ENCODE measurements around the gene STARD3. TPM values are rescaled to one million over a fixed set of nuclear protein-coding genes. Genes with fewer than 3 reads are reported as not detected.

STARD3 gene
- total RNA-seq, 2 experiments from 2014 or later = 56.1 to 56.8 TPM

DNA sequence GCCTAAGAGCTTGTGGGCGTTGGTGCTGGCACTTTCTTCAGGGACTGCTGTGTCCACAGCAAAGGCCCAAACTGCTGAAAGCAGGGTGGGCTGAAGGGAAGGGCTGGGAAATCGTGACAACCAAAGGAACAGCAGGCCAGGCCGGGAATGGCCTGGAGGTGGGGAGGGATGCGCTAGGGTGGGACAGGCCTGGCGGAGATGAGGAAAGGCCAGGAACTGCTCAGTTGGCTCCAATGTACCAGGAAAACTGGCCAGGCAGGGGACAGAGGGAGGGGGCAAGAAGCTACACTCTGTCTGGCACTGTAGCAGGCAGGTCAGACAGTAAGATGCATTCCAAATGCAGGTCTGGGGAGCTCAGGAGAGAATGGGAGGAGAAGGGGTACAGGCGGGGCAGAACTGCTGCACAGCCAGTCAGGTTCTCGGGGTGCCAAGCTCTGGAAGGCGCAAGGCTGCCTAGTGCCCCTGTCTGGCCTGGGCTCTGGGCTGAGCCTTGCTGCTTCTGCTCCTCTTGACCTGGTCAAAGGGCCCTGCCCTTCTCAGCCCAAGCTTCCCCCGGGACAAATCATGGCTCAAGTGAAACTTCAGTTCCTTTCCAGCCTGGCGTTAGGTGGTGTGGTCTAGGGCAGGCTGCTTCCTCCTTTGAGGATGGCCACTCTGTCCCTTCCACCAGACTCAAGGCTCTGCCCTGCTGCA, 38.6 kb downstream of the STARD3 start:
- no peak overlapping the region for H3K4me3 Mint-ChIP-seq
- no peak for DNase-seq
- CTCF ChIA-PET = interaction anchor here (1.0 to 1.1 kb wide), 3 partner anchors 21 to 256 kb away, joined by 3 to 6 read pairs (median 4); no protein-coding TSS in a partner anchor
- H3K4me1 Mint-ChIP-seq (ENCODE audit: low read depth) = peaks cover 49% of the 10 kb centered on the region
- intact Hi-C loops (cut with micrococcal nuclease) = no loop called here
- no peaks in the 10 kb centered on the region for H3K9me3 Mint-ChIP-seq
- peaks cover 3% of the 10 kb centered on the region for H3K36me3 Mint-ChIP-seq (ENCODE audit: low read depth)
- no peak overlapping the region for H3K27ac Mint-ChIP-seq
- H3K27me3 Mint-ChIP-seq (ENCODE audit: low read depth) = peaks cover 2% of the 10 kb centered on the region

DNA sequence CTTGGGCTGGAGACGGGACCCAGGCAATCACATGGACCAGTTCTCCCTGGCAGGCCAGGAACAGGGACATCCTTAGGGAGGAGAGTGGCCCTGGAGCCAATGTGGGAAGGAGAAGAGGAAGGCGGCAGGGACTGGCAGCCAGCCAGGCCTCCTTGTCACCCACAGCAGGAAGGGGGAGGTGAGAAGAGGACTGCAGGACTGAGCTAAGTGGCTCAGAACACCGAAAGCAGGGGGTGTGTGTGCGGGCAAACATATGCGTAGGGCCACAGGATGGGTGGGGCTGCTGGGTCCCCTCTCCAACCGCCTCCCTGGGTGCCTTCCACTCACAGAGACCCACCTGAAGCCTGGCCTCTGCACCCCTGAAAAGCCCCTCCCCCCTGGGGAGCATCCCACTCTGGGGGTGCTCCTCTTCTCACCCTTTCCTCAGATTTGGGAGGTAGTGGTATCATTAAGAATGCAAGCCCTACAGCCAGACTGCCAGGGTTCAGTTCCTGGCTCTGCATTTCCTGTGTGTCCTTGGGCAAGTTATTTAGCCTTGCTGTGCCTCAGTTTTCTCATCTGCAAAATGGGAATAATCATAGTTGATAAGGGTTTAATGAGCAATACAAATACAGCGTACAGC, 39.4 kb downstream of the STARD3 start:
- no peaks in the 10 kb centered on the region for H3K9me3 Mint-ChIP-seq
- H3K27ac Mint-ChIP-seq = no peak overlapping the region
- intact Hi-C loops (cut with micrococcal nuclease) = no loop called here
- DNase-seq = peak; percentile 41
- CTCF ChIA-PET = interaction anchor here (0.8 to 1.1 kb wide), 2 partner anchors 22 to 54 kb away, joined by 3 to 6 read pairs; no protein-coding TSS in a partner anchor
- H3K4me3 Mint-ChIP-seq = no peak overlapping the region
- peaks cover 3% of the 10 kb centered on the region for H3K36me3 Mint-ChIP-seq (ENCODE audit: low read depth)
- H3K27me3 Mint-ChIP-seq (ENCODE audit: low read depth) = peaks cover 2% of the 10 kb centered on the region
- H3K4me1 Mint-ChIP-seq (ENCODE audit: low read depth) = peaks cover 56% of the 10 kb centered on the region

DNA sequence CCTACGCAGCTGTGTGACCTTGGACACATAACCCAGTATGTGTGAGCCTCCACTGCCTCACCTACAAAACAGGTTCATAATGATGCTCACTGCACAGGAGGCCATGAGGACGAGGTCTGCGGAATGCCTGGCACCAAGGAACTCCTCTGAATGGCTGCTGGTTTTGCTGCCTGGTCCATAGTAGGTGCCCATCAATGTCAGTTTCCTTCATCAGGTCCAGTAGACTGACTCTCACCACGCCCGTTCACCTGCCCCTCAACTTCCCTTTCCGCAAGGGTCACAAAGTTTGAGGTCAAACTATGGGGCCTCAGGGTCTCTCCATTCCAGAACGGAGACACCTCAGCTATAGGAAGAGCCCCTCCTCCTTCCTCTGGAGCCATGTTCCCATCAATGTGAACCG, 40.1 kb downstream of the STARD3 start:
- peak overlapping the region; percentile 9 for H3K27ac Mint-ChIP-seq
- H3K9me3 Mint-ChIP-seq = no peaks in the 10 kb centered on the region
- DNase-seq = no peak
- peaks cover 54% of the 10 kb centered on the region for H3K4me1 Mint-ChIP-seq (ENCODE audit: low read depth)
- intact Hi-C loops (cut with micrococcal nuclease) = no loop called here
- no peaks in the 10 kb centered on the region for H3K27me3 Mint-ChIP-seq (ENCODE audit: low read depth)
- peaks cover 3% of the 10 kb centered on the region for H3K36me3 Mint-ChIP-seq (ENCODE audit: low read depth)
- no peak overlapping the region for H3K4me3 Mint-ChIP-seq
- CTCF ChIA-PET = interaction anchor here (0.7 to 1.5 kb wide), 3 partner anchors 9 to 185 kb away, joined by 3 to 4 read pairs (median 3); partner anchors contain the start of gene PNMT

DNA sequence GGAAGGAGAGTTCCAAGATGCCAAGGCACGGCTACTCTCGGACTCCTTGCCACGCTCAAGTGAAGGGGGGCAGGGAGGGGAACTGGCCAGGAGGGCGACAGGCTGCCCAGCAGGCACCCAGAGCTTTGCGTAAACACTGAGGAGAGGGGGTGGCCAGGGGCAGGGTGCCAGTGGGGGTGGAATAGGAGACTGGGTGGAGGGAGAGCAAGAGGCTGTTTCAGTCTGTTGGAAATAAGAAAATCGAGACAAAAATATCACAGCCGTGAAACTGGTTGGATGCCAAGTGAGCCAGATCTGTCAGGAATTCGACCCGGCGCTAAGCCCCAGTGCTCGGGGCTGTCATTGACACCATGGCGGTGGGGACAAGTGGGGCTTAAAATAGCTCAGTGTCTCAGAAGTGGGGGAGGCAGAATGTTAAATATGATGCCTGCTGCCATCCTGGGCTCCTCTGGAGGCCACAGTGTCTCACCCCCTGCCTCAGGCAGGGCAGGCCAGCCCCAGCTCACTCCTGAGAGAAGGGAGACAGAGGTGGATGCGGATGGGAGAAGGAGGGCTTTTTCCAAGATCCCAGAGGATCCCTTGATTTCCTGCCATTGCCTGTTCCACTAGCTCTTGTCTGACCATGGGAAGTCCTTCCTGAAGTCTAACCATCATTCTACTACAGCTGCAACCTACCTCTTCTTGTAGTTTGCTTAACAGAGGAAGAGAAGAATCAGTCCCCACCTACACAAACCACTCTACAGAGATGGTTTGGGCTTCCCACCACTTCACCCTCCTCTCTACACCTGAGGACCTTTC, 40.8 kb downstream of the STARD3 start:
- CTCF ChIA-PET = interaction anchor here (0.6 to 1.5 kb wide), 4 partner anchors 9 to 185 kb away, joined by 3 to 4 read pairs (median 3); partner anchors contain the start of gene PNMT
- intact Hi-C loops (cut with micrococcal nuclease) = loop anchor here (2.0 kb wide), 1 partner anchor 55 kb away; no protein-coding TSS in a partner anchor
- DNase-seq = no peak
- no peaks in the 10 kb centered on the region for H3K27me3 Mint-ChIP-seq (ENCODE audit: low read depth)
- no peaks in the 10 kb centered on the region for H3K9me3 Mint-ChIP-seq
- H3K4me1 Mint-ChIP-seq (ENCODE audit: low read depth) = peaks cover 52% of the 10 kb centered on the region
- peak overlapping the region; percentile 9 for H3K27ac Mint-ChIP-seq
- peaks cover 6% of the 10 kb centered on the region for H3K36me3 Mint-ChIP-seq (ENCODE audit: low read depth)
- no peak overlapping the region for H3K4me3 Mint-ChIP-seq

DNA sequence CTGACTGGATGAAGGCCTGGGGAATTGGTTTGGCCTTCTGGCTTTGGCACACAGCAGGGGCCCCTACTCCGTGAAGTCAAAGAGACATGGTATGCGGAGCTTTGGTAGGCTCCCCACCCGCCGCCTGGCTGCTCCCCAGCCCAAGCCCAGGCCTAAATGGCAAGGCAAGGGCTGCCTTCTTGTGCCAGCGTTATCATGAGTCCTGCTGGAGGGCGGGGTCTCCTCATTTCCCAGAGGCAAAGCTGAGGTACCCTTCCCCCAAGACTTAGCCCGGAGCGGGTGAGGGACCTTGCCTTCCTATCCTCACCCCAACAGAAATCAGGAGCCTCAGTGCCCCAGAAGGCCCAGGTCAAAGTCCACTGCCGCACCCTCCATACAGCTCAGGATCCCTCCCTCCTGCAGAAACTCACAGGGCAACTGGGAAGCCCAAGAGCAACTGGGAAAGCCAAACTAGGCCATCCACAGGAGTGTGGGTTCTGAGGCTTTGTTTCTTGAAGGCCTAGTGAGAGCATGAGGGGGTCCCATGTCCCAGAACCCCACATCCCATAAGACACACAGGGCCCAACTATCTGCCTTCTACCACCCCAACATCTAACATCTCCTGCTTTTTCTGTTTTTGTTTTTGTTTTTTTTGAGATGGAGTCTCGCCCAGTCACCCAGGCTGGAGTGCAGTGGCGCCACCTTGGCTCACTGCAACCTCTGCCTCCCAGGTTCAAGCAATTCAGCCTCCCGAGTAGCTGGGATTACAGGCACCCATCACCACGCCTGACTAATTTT, 41.6 kb downstream of the STARD3 start:
- intact Hi-C loops (cut with micrococcal nuclease) = loop anchor here (2.0 kb wide), 1 partner anchor 56 kb away; no protein-coding TSS in a partner anchor
- no peaks in the 10 kb centered on the region for H3K9me3 Mint-ChIP-seq
- DNase-seq = no peak
- peaks cover 9% of the 10 kb centered on the region for H3K36me3 Mint-ChIP-seq (ENCODE audit: low read depth)
- peaks cover 52% of the 10 kb centered on the region for H3K4me1 Mint-ChIP-seq (ENCODE audit: low read depth)
- CTCF ChIA-PET = interaction anchor here (1.1 to 1.5 kb wide), 4 partner anchors 10 to 57 kb away, joined by 3 to 8 read pairs (median 4); partner anchors contain the start of gene PNMT
- no peak overlapping the region for H3K4me3 Mint-ChIP-seq
- H3K27me3 Mint-ChIP-seq (ENCODE audit: low read depth) = no peaks in the 10 kb centered on the region
- peak overlapping the region; percentile 83 for H3K27ac Mint-ChIP-seq

DNA sequence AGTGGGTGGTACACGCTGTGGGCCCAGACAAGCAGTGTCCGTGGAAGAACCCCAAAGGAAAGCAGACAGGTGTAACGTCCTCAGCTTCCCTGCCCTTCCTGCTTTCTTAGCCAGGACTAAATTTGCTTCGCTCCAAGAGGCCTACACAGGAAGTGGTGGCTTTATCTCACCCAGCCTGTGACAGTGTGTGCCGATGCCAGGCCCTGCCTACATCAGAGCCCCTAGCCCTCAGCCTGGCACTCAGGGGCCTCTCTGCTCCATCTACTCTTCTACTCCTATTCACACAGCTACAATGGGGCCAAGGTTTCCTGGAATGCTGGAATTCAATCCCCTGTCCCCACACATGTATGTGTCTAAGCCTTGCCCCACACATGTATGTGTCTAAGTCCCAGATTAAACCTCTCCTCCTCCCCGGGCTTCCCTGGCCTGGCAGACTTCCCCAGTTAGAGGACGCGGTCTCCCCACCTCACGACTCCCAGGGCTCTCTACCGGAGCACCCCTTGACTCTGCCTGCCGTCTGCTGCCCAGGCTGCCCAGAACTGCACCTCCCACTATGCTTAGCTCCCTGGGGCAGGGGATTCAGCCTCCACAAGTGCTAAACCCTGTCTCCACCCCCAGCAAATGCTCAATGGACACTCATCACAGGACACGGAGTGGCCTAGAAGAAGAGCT, 42.7 kb downstream of the STARD3 start:
- no peaks in the 10 kb centered on the region for H3K9me3 Mint-ChIP-seq
- CTCF ChIA-PET = interaction anchor here (0.5 to 1.7 kb wide), 11 partner anchors 9 to 444 kb away, joined by 3 to 8 read pairs (median 4); partner anchors contain the start of genes MIEN1, PGAP3 and PNMT
- no peaks in the 10 kb centered on the region for H3K27me3 Mint-ChIP-seq (ENCODE audit: low read depth)
- peak overlapping the region; percentile 83 for H3K27ac Mint-ChIP-seq
- peaks cover 52% of the 10 kb centered on the region for H3K4me1 Mint-ChIP-seq (ENCODE audit: low read depth)
- no peak overlapping the region for H3K4me3 Mint-ChIP-seq
- peaks cover 9% of the 10 kb centered on the region for H3K36me3 Mint-ChIP-seq (ENCODE audit: low read depth)
- DNase-seq = peak; percentile 58
- intact Hi-C loops (cut with micrococcal nuclease) = loop anchor here (2.0 kb wide), 1 partner anchor 57 kb away; no protein-coding TSS in a partner anchor

DNA sequence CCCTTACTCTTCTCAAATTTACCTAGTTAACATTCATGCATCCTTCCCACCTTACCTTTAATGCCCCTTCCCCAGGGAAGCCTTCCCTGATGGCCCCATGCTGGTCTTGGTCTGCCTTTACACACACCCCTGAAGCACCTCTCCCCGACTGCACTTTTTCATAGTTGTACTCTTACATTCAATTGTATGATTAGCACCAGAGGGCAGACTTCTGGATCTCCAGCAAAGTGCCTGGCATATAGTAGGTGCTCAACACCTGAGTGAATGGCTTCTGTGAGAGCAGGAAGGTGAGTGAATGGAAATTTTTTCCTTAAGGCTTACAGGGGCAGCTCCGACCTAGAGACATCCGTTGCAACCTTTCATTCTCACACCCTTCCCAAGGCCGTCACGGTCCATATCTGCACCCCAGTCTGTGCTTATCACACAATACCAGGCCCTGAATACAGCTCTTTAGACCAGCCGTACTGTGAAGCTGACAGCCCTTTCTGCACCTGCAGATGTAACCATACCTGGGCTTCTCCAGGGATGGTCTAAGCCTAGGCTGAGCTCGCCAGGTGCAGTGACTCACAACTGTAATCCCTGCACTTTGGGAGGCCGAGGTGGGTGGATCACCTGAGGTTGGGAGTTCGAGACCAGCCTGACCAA, 46.5 kb downstream of the STARD3 start:
- CTCF ChIA-PET = interaction anchor here (1.3 kb wide), 1 partner anchor 29 kb away, joined by 3 read pairs; no protein-coding TSS in a partner anchor
- peaks cover 13% of the 10 kb centered on the region for H3K36me3 Mint-ChIP-seq (ENCODE audit: low read depth)
- H3K4me1 Mint-ChIP-seq (ENCODE audit: low read depth) = peaks cover 35% of the 10 kb centered on the region
- H3K27me3 Mint-ChIP-seq (ENCODE audit: low read depth) = no peaks in the 10 kb centered on the region
- intact Hi-C loops (cut with micrococcal nuclease) = no loop called here
- no peaks in the 10 kb centered on the region for H3K9me3 Mint-ChIP-seq
- no peak for DNase-seq
- no peak overlapping the region for H3K27ac Mint-ChIP-seq
- H3K4me3 Mint-ChIP-seq = no peak overlapping the region

DNA sequence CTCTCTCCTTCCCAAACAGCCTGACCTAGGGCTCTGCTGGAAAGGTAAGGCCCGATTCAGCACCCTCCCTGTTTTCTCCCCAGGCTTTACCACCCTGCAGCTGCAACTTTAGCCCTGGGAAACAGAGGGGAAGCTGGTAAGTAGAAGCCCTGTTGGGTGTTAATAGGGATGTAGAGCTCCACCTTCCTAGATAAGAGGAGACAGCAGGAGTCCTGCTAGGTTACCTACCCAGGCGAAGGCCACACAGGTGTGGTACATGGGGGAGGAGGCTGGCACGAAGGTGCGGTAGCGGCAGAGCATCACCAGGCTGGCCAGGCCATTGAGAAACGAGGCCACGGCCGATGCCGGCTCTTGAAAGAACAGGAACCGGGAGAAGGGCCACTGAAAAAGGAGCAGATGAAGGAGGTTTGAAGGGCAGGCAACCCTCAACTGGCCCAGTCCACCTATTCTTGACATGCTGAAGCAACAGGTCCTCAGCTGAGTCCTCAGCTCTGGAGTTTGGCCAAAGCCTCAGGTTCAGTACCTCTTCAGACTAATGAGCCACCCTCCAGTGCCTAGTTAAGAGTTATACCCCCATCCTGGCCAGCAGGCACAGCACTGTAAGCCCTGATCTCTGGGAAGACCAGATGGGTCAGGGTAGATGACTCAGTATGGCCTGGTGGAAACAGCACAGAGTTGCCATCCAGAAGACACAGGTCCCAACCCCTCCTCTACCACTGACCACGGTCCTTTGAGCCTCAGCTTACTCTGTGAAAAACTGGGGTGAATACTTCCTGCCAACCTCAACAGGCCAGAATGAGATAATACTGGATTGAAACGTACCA, 47.6 kb downstream of the STARD3 start:
- Mint-ChIP-seq H3K4me1 (ENCODE audit: low read depth) (peaks cover 32% of the 10 kb centered on the region), H3K27me3 (ENCODE audit: low read depth) (no peaks in the 10 kb centered on the region), H3K9me3 (no peaks in the 10 kb centered on the region), H3K4me3 (no peak overlapping the region), H3K36me3 (ENCODE audit: low read depth) (peaks cover 10% of the 10 kb centered on the region), H3K27ac (no peak overlapping the region)
- no peak for DNase-seq
- intact Hi-C loops (cut with micrococcal nuclease) = loop anchor here (5.0 kb wide), 2 partner anchors 47 to 178 kb away; partner anchors contain the start of genes IKZF3 and STARD3
- CTCF ChIA-PET = interaction anchor here (1.1 kb wide), 1 partner anchor 31 kb away, joined by 3 read pairs; no protein-coding TSS in a partner anchor

DNA sequence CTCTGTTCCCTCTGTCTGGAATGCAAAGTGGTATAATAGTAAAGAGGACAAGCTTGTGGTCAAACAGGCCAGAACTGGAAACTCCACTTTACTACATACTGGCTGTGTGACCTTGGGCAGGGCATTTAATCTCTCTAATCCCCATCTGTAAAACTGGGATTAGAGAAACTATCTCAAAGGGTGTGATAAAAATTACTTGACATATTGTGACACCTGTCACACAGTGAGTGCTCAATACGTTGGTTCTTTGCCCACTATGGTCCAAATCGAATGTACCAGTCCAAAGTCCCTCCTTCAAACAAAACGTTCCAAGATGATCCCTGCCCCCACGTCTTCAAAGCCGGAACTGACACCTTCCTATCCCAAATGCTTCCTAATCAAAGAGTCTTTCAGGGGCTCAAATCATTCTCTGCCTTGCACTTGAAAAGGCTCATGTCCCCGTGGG, 50.2 kb downstream of the STARD3 start:
- peaks cover 10% of the 10 kb centered on the region for H3K36me3 Mint-ChIP-seq (ENCODE audit: low read depth)
- H3K4me1 Mint-ChIP-seq (ENCODE audit: low read depth) = peaks cover 15% of the 10 kb centered on the region
- intact Hi-C loops (cut with micrococcal nuclease) = loop anchor here (2.0 to 5.0 kb wide), 3 partner anchors 50 to 175 kb away; partner anchors contain the start of genes IKZF3 and STARD3
- no peaks in the 10 kb centered on the region for H3K9me3 Mint-ChIP-seq
- H3K4me3 Mint-ChIP-seq = peak overlapping the region; percentile 98
- no peaks in the 10 kb centered on the region for H3K27me3 Mint-ChIP-seq (ENCODE audit: low read depth)
- CTCF ChIA-PET = interaction anchor here (0.7 to 3.2 kb wide), 5 partner anchors 18 to 213 kb away, joined by 3 to 16 read pairs (median 4); partner anchors contain the start of gene PNMT
- H3K27ac Mint-ChIP-seq = peak overlapping the region; percentile 94
- DNase-seq = no peak

Measured in activated naive CD4-positive, alpha-beta T cell treated with anti-CD3 and anti-CD28 coated beads for 36 hours (primary cell).